ENCODE results near the gene LRRIQ3. TPM values are rescaled to one million over a fixed set of nuclear protein-coding genes. Genes with fewer than 3 reads are reported as not detected.

Gene LRRIQ3
- total and polyA plus RNA-seq, 4 donors: 0.37 to 1.6 (median 1.0) TPM

- H3K9me3 ChIP-seq (ENCODE audit: control insufficient read depth in 4 of 4, low read length in 3 of 4): no peaks in the 10 kb centered on the region
- H3K36me3 ChIP-seq (ENCODE audit: control insufficient read depth in 4 of 4, insufficient read depth in 3 of 4, low read depth in 1 of 4, low read length in 3 of 4): no peaks in the 10 kb centered on the region
Measured at GRCh38 chr1:74215229-74215628, 17.3 kb upstream of the LRRIQ3 start.

GRCh38 chr1:74205266-74205665 is 7.3 kb upstream of the LRRIQ3 start:
- peaks cover 1 to 15% (median 10%) of the 10 kb centered on the region in 4 donors for H3K36me3 ChIP-seq (ENCODE audit: control insufficient read depth in 4 of 4, insufficient read depth in 3 of 4, low read depth in 1 of 4, low read length in 3 of 4)
- no peak overlapping the region for H3K9ac ChIP-seq (ENCODE audit: low read depth in 1 of 2, low read length in 2 of 2)
- no peak overlapping the region for H3K27ac ChIP-seq (ENCODE audit: low read depth in 1 of 2, low read length in 2 of 2)
- TF ChIP-seq SP1 (IDR thresholded peaks at IDR 0.05) (no peak), HNF4G (IDR thresholded peaks at IDR 0.05) (no peak), FOXA1 (IDR thresholded peaks at IDR 0.05) (no peak), MAX (IDR thresholded peaks at IDR 0.05) (no peak), NR2F2 (IDR thresholded peaks at IDR 0.05) (no peak), FOXA2 (IDR thresholded peaks at IDR 0.05) (no peak), TAF1 (conservative IDR thresholded peaks at IDR 0.05) (no peak), EGR1 (IDR thresholded peaks at IDR 0.05; ENCODE audit: low read depth in 2 of 2) (no peak), RXRA (IDR thresholded peaks at IDR 0.05) (no peak), JUND (IDR thresholded peaks at IDR 0.05) (no peak), YY1 (IDR thresholded peaks at IDR 0.05) (no peak), CTCF (IDR thresholded peaks at IDR 0.05; ENCODE audit: low read depth, low read length, missing input control) (no peak), GABPA (IDR thresholded peaks at IDR 0.05 in 1 of 2, conservative IDR thresholded peaks at IDR 0.05 in 1 of 2) (no peak), ZBTB33 (IDR thresholded peaks at IDR 0.05) (no peak)
- H3K9me3 ChIP-seq (ENCODE audit: control insufficient read depth in 4 of 4, low read length in 3 of 4): no peaks in the 10 kb centered on the region
- DNase-seq (ENCODE audit: low spot score): no peak
- H3K4me3 ChIP-seq (ENCODE audit: low read depth in 1 of 3, low read length in 3 of 3): no peak overlapping the region
- no peaks in the 10 kb centered on the region for H3K27me3 ChIP-seq (ENCODE audit: control insufficient read depth in 4 of 4, insufficient read depth in 4 of 4, low read length in 3 of 4)
- 95% methylated on average over 2 of the region's 2 CpGs for WGBS
- no peaks in the 10 kb centered on the region for H3K4me1 ChIP-seq (ENCODE audit: control insufficient read depth in 4 of 4, insufficient read depth in 4 of 4, low read length in 3 of 4)

More at GRCh38 chr1:74215229-74215628, 17.3 kb upstream of the LRRIQ3 start:
- no peaks in the 10 kb centered on the region for H3K4me1 ChIP-seq (ENCODE audit: control insufficient read depth in 4 of 4, insufficient read depth in 4 of 4, low read length in 3 of 4)
- no peak overlapping the region for H3K27ac ChIP-seq (ENCODE audit: low read depth in 1 of 2, low read length in 2 of 2)
- H3K27me3 ChIP-seq (ENCODE audit: control insufficient read depth in 4 of 4, insufficient read depth in 4 of 4, low read length in 3 of 4): no peaks in the 10 kb centered on the region
- TF ChIP-seq FOXA1 (IDR thresholded peaks at IDR 0.05) (no peak), ATF3 (IDR thresholded peaks at IDR 0.05) (no peak), FOXA2 (IDR thresholded peaks at IDR 0.05) (no peak), MAX (IDR thresholded peaks at IDR 0.05) (no peak), TAF1 (conservative IDR thresholded peaks at IDR 0.05) (no peak), RAD21 (IDR thresholded peaks at IDR 0.05) (no peak), EGR1 (IDR thresholded peaks at IDR 0.05; ENCODE audit: low read depth in 2 of 2) (no peak), SP1 (IDR thresholded peaks at IDR 0.05) (no peak)
- WGBS: 96% methylated on average over 1 of the region's 1 CpG
- H3K9ac ChIP-seq (ENCODE audit: low read depth in 1 of 2, low read length in 2 of 2): no peak overlapping the region
- no peak for DNase-seq (ENCODE audit: low spot score)
- H3K4me3 ChIP-seq (ENCODE audit: low read depth in 1 of 3, low read length in 3 of 3): no peak overlapping the region
